Uterus (tissue), 4 donors: Measurements from ENCODE around the gene CUTA. TPM values are rescaled to one million over a fixed set of nuclear protein-coding genes. Genes with fewer than 3 reads are reported as not detected.
A peak's percentile ranks its signal among the peaks of the same experiment; 100 is the strongest.
"Not testable (repeated sequence)": the region's sequence is repeated elsewhere in the genome, so short reads cannot be mapped to it uniquely, and the experiment has no call there.

Experiments used
- DNase-seq, 2 donors: peaks; one replicate each; pipeline ENCODE4 v3.0.0-alpha.2; 2019 to 2020
- H3K27ac ChIP-seq, 2 donors: fragments of 200-600 bp; sonication (generic); 1 replicate in 1 of 2; 2 replicates in 1 of 2; pipeline ENCODE4 v1.5.1; 2016 to 2018
- H3K27me3 ChIP-seq, 2 donors: fragments of 200-600 bp; sonication (generic); one replicate each; pipeline ENCODE4 v1.5.1; 2018 to 2019; ENCODE audit warnings: control low read depth in 1 of 2
- H3K36me3 ChIP-seq, 2 donors: fragments of 200-600 bp; sonication (generic); one replicate each; pipeline ENCODE4 v1.5.1; 2019; ENCODE audit warnings: control low read depth in 1 of 2
- H3K4me1 ChIP-seq, 2 donors: fragments of 200-600 bp; sonication (generic); one replicate each; pipeline ENCODE4 v1.5.1; 2018 to 2019; ENCODE audit warnings: control low read depth in 1 of 2
- H3K4me3 ChIP-seq, 2 donors: fragments of 200-600 bp; sonication (generic); 1 replicate in 1 of 2; 2 replicates in 1 of 2; pipeline ENCODE4 v1.5.1; 2018 to 2019; ENCODE audit warnings: mild to moderate bottlenecking in 1 of 2
- H3K9me3 ChIP-seq, 2 donors: fragments of 200-600 bp; sonication (generic); one replicate each; pipeline ENCODE4 v1.5.1; 2019; ENCODE audit warnings: control low read depth in 1 of 2
- CTCF ChIP-seq, 4 experiments: fragments of 200-600 bp in 2 of 4; fragments of 450-650 bp in 2 of 4; sonication (generic) in 2 of 4; IDR thresholded peaks; one replicate each; pipeline ENCODE4 v1.5.1; 2016 to 2019; ENCODE audit warnings: antibody characterized with exemption in 4 of 4, mild to moderate bottlenecking in 2 of 4, moderate library complexity in 1 of 4
- POLR2A ChIP-seq, 2 donors: fragments of 450-650 bp; IDR thresholded peaks; one replicate each; pipeline ENCODE4 v1.6.1; 2016; ENCODE audit warnings: antibody characterized with exemption in 2 of 2, mild to moderate bottlenecking in 1 of 2, moderate library complexity in 1 of 2
- intact Hi-C: fragments of 100-400 bp; cut with DNase I; formaldehyde crosslinking; loops from one replicate; pipeline ENCODE4 v1.15.1; 2023; ENCODE audit warnings: low total_unique reads
- total RNA-seq, 4 donors: library from RNA; depleted of rRNA in 3 of 4; stranded (reverse); fragments of >200 nt in 3 of 4; gene quantifications; one replicate each; pipeline versions ENCODE4 v1.1.0 to v1.2.4, GENCODE V29; 2014 to 2023
- donor health status: DM: yes; HTN: yes; CAD: no.

Gene CUTA
- total RNA-seq, 4 donors from 2014 or later, result 10.8 to 135 (median 72.7) TPM

- Histone ChIP-seq H3K9me3 (no peaks in the 10 kb centered on the region), H3K36me3 (no peaks in the 10 kb centered on the region), H3K27ac (peak overlapping the region; percentile 44 to 85), H3K4me1 (peaks cover 0 to 13% of the 10 kb centered on the region in 2 donors), H3K27me3 (no peaks in the 10 kb centered on the region), H3K4me3 (no peak overlapping the region)
- DNase-seq, result no peak
- no peak for TF ChIP-seq POLR2A (IDR thresholded peaks at IDR 0.05)
- no peak for TF ChIP-seq CTCF (IDR thresholded peaks at IDR 0.05)
- intact Hi-C loops, result no loop called here
These were observed 40.7 kb downstream of the CUTA start for GRCh38 chr6:33377171-33377570.

- H3K36me3 ChIP-seq, result no peaks in the 10 kb centered on the region
- peak; percentile 79 to 87 for DNase-seq
- intact Hi-C loops, result no loop called here
- no peak overlapping the region for H3K4me3 ChIP-seq
- H3K4me1 ChIP-seq, result peaks cover 0 to 13% of the 10 kb centered on the region in 2 donors
- H3K27ac ChIP-seq, result peak overlapping the region; percentile 85 to 87
- H3K27me3 ChIP-seq, result no peaks in the 10 kb centered on the region
- TF ChIP-seq POLR2A (IDR thresholded peaks at IDR 0.05) (no peak), CTCF (IDR thresholded peaks at IDR 0.05) (no peak)
- no peaks in the 10 kb centered on the region for H3K9me3 ChIP-seq
These were observed 42.7 kb downstream of the CUTA start for GRCh38 chr6:33375143-33375671.

- Histone ChIP-seq H3K4me3 (no peak overlapping the region), H3K27ac (peak overlapping the region; percentile 85 to 87), H3K9me3 (no peaks in the 10 kb centered on the region), H3K36me3 (no peaks in the 10 kb centered on the region), H3K4me1 (peaks cover 0 to 13% of the 10 kb centered on the region in 2 donors), H3K27me3 (no peaks in the 10 kb centered on the region)
- intact Hi-C loops, result no loop called here
- TF ChIP-seq CTCF (IDR thresholded peaks at IDR 0.05), result no peak
- TF ChIP-seq POLR2A (IDR thresholded peaks at IDR 0.05), result no peak
- no peak for DNase-seq
These were observed 43.7 kb downstream of the CUTA start for GRCh38 chr6:33373960-33374910.

GRCh38 chr6:33372526-33373123 is 45.3 kb downstream of the CUTA start:
- no peak for DNase-seq
- Histone ChIP-seq H3K36me3 (no peaks in the 10 kb centered on the region), H3K27ac (no peak overlapping the region), H3K27me3 (no peaks in the 10 kb centered on the region), H3K9me3 (no peaks in the 10 kb centered on the region), H3K4me1 (peaks cover 0 to 13% of the 10 kb centered on the region in 2 donors), H3K4me3 (no peak overlapping the region)
- intact Hi-C loops, result no loop called here
- TF ChIP-seq CTCF (IDR thresholded peaks at IDR 0.05), result no peak
- TF ChIP-seq POLR2A (IDR thresholded peaks at IDR 0.05), result no peak

- peaks cover 0 to 13% of the 10 kb centered on the region in 2 donors for H3K4me1 ChIP-seq
- DNase-seq, H3K9me3 ChIP-seq, H3K27ac ChIP-seq, intact Hi-C loops, H3K27me3 ChIP-seq, H3K36me3 ChIP-seq, H3K4me3 ChIP-seq: not testable (repeated sequence)
These were observed 46.0 kb downstream of the CUTA start for GRCh38 chr6:33371901-33372300.

GRCh38 chr6:33367715-33368025 is 50.2 kb downstream of the CUTA start:
- H3K9me3 ChIP-seq, intact Hi-C loops, DNase-seq: not testable (repeated sequence)

More at GRCh38 chr6:33367715-33368025, 50.2 kb downstream of the CUTA start:
- H3K4me3 ChIP-seq, H3K36me3 ChIP-seq, H3K4me1 ChIP-seq, H3K27ac ChIP-seq, H3K27me3 ChIP-seq: not testable (repeated sequence)
